ENCODE results near the gene PHLDA2.

DNA sequence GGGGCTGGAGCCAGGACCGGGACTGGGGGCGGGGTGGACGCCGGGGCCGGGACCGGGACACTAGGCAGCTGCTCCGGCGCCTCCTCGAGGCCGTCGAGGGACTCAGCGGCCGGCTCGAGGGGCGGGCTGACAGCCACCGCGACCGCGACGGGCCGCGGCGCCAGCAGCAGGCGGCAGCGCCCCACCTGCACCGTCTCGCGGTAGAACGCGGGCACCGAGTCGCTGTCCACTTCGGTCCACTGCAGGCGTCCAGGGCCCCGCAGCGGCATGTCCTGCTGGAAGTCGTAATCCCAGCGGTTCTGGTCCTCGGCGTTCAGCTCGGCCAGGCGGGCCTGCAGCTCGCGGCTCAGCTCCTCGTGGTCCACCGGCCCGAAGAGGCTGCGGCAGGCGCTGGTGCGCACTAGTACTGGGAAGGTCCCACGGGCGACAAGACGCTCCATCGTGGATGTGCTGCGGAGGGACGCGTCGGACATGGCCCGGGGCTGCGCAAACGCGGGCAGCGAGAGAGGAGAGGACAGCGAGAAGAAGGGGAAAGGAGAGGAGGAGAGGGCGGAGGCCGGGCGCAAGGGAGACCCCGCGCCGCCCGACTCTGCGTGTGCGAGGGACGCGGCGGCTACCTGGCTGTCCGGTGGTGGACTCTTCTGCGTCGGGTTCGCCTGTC is 44.1 kb downstream of the PHLDA2 start:
- TF ChIP-seq TAF1 (IDR thresholded peaks at IDR 0.05; ENCODE audit: borderline replicate concordance, insufficient read depth, low read length) (no peak), POLR2AphosphoS5 (IDR thresholded peaks at IDR 0.05; ENCODE audit: low read depth, low read length) (no peak)

All from PFSK-1 (cell line).